GM06990 (cell line): ENCODE measurements around the gene SHC3.

Source experiments
- DNase-seq: peaks from one replicate; pipeline ENCODE4 v3.0.0-alpha.2; 2011; ENCODE audit not compliant: insufficient read length; ENCODE audit errors: extremely low read depth
- H3K27me3 ChIP-seq: replicated peaks from 2 replicates; pipeline ENCODE4 v1.6.0; 2011; ENCODE audit warnings: low read length; ENCODE audit not compliant: control insufficient read depth, insufficient read depth
- H3K36me3 ChIP-seq: 2 replicates; pipeline ENCODE4 v1.5.1; 2011; ENCODE audit warnings: low read length; ENCODE audit not compliant: control insufficient read depth, insufficient read depth
- H3K4me3 ChIP-seq: replicated peaks from 2 replicates; pipeline ENCODE4 v1.5.1; 2011; ENCODE audit warnings: low read depth, mild to moderate bottlenecking, control low read depth, low read length
- CTCF ChIP-seq: IDR thresholded peaks from 2 replicates; pipeline ENCODE4 v1.5.1; 2011; ENCODE audit warnings: low read length, control low read depth, mild to moderate bottlenecking, inconsistent platforms; ENCODE audit not compliant: insufficient read depth, poor library complexity, severe bottlenecking

The SHC3 gene

GRCh38 chr9:89038382-89039103 is 140.1 kb downstream of the SHC3 start:
- no peak overlapping the region for H3K4me3 ChIP-seq
- H3K36me3 ChIP-seq = no peaks in the 10 kb centered on the region
- H3K27me3 ChIP-seq = no peaks in the 10 kb centered on the region; the same call in 1 of the 2 replicates
- no peak for TF ChIP-seq CTCF
- no peak for DNase-seq

GRCh38 chr9:89037891-89038290 is 140.7 kb downstream of the SHC3 start:
- DNase-seq = no peak
- H3K27me3 ChIP-seq = no peaks in the 10 kb centered on the region; the same call in 1 of the 2 replicates
- H3K36me3 ChIP-seq = no peaks in the 10 kb centered on the region
- TF ChIP-seq CTCF = no peak
- H3K4me3 ChIP-seq = no peak overlapping the region

GRCh38 chr9:89037346-89037745 is 141.3 kb downstream of the SHC3 start:
- Histone ChIP-seq H3K36me3 (no peaks in the 10 kb centered on the region), H3K4me3 (no peak overlapping the region), H3K27me3 (no peaks in the 10 kb centered on the region; the same call in 1 of the 2 replicates)
- TF ChIP-seq CTCF = no peak
- no peak for DNase-seq

GRCh38 chr9:89036891-89037290 is 141.7 kb downstream of the SHC3 start:
- no peaks in the 10 kb centered on the region for H3K36me3 ChIP-seq
- H3K27me3 ChIP-seq = no peaks in the 10 kb centered on the region; the same call in 1 of the 2 replicates
- TF ChIP-seq CTCF = no peak
- H3K4me3 ChIP-seq = no peak overlapping the region
- no peak for DNase-seq

- no peak overlapping the region for H3K4me3 ChIP-seq
Measured at GRCh38 chr9:89036383-89036782, 142.2 kb downstream of the SHC3 start.

More at GRCh38 chr9:89036383-89036782, 142.2 kb downstream of the SHC3 start:
- no peak for TF ChIP-seq CTCF
- Histone ChIP-seq H3K36me3 (no peaks in the 10 kb centered on the region), H3K27me3 (no peaks in the 10 kb centered on the region; the same call in 1 of the 2 replicates)
- DNase-seq = no peak
